Endothelial cell of umbilical vein (primary cell): ENCODE data around the gene HMG20B.

Experiments used
- CTCF ChIP-seq, 2 donors: IDR thresholded peaks; 1 replicate in 1 of 2; 2 replicates in 1 of 2; pipeline ENCODE4 v1.5.1; 2011; ENCODE audit warnings: low read length in 2 of 2, mild to moderate bottlenecking in 2 of 2, moderate library complexity in 2 of 2, control low read depth in 1 of 2, inconsistent platforms in 1 of 2, low read depth in 1 of 2; ENCODE audit not compliant: insufficient read depth in 1 of 2; ENCODE audit errors: extremely low read depth in 1 of 2
- EZH2 ChIP-seq: IDR thresholded peaks from 2 replicates; pipeline ENCODE4 v1.6.1; 2012; ENCODE audit warnings: borderline replicate concordance, low read depth, mild to moderate bottlenecking, moderate library complexity, low read length, inconsistent platforms; ENCODE audit not compliant: severe bottlenecking
- FOS ChIP-seq: IDR thresholded peaks from 2 replicates; pipeline ENCODE4 v1.6.1; 2011; ENCODE audit warnings: mild to moderate bottlenecking, low read length, moderate library complexity, borderline replicate concordance; ENCODE audit not compliant: insufficient read depth
- GATA2 ChIP-seq: IDR thresholded peaks from 2 replicates; pipeline ENCODE4 v1.7.0; 2011; ENCODE audit warnings: low read depth, mild to moderate bottlenecking, moderate library complexity, mixed read lengths, low read length; ENCODE audit not compliant: insufficient read length, insufficient read depth
- JUN ChIP-seq: IDR thresholded peaks from 2 replicates; pipeline ENCODE4 v1.6.1; 2011; ENCODE audit warnings: borderline replicate concordance, low read depth; ENCODE audit not compliant: insufficient read length, insufficient read depth
- MAX ChIP-seq: IDR thresholded peaks from 2 replicates; pipeline ENCODE4 v1.6.1; 2011; ENCODE audit not compliant: insufficient read depth, insufficient read length
- MYC ChIP-seq: IDR thresholded peaks from one replicate; pipeline ENCODE4 v1.6.1; 2011; ENCODE audit warnings: mild to moderate bottlenecking, low read depth, low read length
- POLR2A ChIP-seq: IDR thresholded peaks from 2 replicates; pipeline ENCODE4 v1.6.1; 2012; ENCODE audit warnings: low read depth, mild to moderate bottlenecking, control low read depth, low read length
- POLR2AphosphoS5 ChIP-seq: IDR thresholded peaks from 2 replicates; pipeline ENCODE4 v1.6.1; 2012; ENCODE audit warnings: low read depth, mild to moderate bottlenecking, control low read depth, low read length, moderate library complexity; ENCODE audit not compliant: insufficient read depth

GRCh38 chr19:3590991-3591659 is 18.4 kb downstream of the HMG20B start:
- TF ChIP-seq MYC (no peak), MAX (no peak), CTCF (IDR thresholded peaks at IDR 0.05; ENCODE audit: extremely low read depth in 1 of 2, insufficient read depth in 1 of 2, low read depth in 1 of 2, low read length in 2 of 2) (no peak), POLR2A (no peak), POLR2AphosphoS5 (no peak), EZH2 (no peak), JUN (no peak), FOS (no peak), GATA2 (no peak)
